Panc1 (cell line): ENCODE measurements around the gene RAB15.

Experiments
- CTCF ChIP-seq: fragments of 450-650 bp; IDR thresholded peaks from 2 replicates; pipeline ENCODE4 v1.5.1; 2017; ENCODE audit warnings: mild to moderate bottlenecking
- POLR2AphosphoS5 ChIP-seq: IDR thresholded peaks from 2 replicates; pipeline ENCODE4 v1.6.1; 2012; ENCODE audit warnings: mild to moderate bottlenecking, low read depth, low read length, moderate library complexity

GRCh38 chr14:64986648-64987437 is 14.7 kb upstream of the RAB15 start, which contains the start of gene FNTB:
- TF ChIP-seq CTCF: peak; percentile 86
- peak; percentile 65 for TF ChIP-seq POLR2AphosphoS5
